GM15510 (cell line): ENCODE results near the gene ANKRD27.
A peak's percentile ranks its signal among the peaks of the same experiment; 100 is the strongest.

ENCODE experiments used
- POLR2A ChIP-seq: IDR thresholded peaks from 3 replicates; pipeline ENCODE4 v1.6.1; 2011; ENCODE audit warnings: borderline replicate concordance; ENCODE audit not compliant: insufficient read length; ENCODE audit errors: extremely low read depth

Gene ANKRD27

GRCh38 chr19:32619051-32619685, 55.8 kb downstream of the ANKRD27 start:
- TF ChIP-seq POLR2A, result no peak

GRCh38 chr19:32615569-32615968, 59.4 kb downstream of the ANKRD27 start:
- TF ChIP-seq POLR2A, result no peak

- no peak for TF ChIP-seq POLR2A
Observed at GRCh38 chr19:32614916-32615315, 60.1 kb downstream of the ANKRD27 start.

- no peak for TF ChIP-seq POLR2A
Observed at GRCh38 chr19:32613008-32613407, 62.0 kb downstream of the ANKRD27 start.

- no peak for TF ChIP-seq POLR2A
Observed at GRCh38 chr19:32611161-32611560, 63.8 kb downstream of the ANKRD27 start.

GRCh38 chr19:32607479-32607878, 67.5 kb downstream of the ANKRD27 start:
- no peak for TF ChIP-seq POLR2A

- no peak for TF ChIP-seq POLR2A
Observed at GRCh38 chr19:32606289-32606688, 68.7 kb downstream of the ANKRD27 start.

- TF ChIP-seq POLR2A, result no peak
Observed at GRCh38 chr19:32605544-32605943, 69.4 kb downstream of the ANKRD27 start.

- no peak for TF ChIP-seq POLR2A
Observed at GRCh38 chr19:32603961-32604360, 71.0 kb downstream of the ANKRD27 start.

GRCh38 chr19:32599736-32600157, 75.2 kb downstream of the ANKRD27 start:
- TF ChIP-seq POLR2A, result no peak

- no peak for TF ChIP-seq POLR2A
Observed at GRCh38 chr19:32599258-32599657, 75.7 kb downstream of the ANKRD27 start.

GRCh38 chr19:32598022-32598421, 77.0 kb downstream of the ANKRD27 start:
- TF ChIP-seq POLR2A, result no peak

- TF ChIP-seq POLR2A, result no peak
Observed at GRCh38 chr19:32595491-32595890, 79.5 kb downstream of the ANKRD27 start.

- TF ChIP-seq POLR2A, result no peak
Observed at GRCh38 chr19:32594021-32594420, 81.0 kb downstream of the ANKRD27 start.

- no peak for TF ChIP-seq POLR2A
Observed at GRCh38 chr19:32581705-32582179, 93.2 kb downstream of the ANKRD27 start.

- TF ChIP-seq POLR2A, result peak; percentile 90
Observed at GRCh38 chr19:32580901-32581704, 93.9 kb downstream of the ANKRD27 start, which contains the start of gene PDCD5. TSS of gene PDCD5 (plus strand) at chr19:32581190. CDS start at chr19:32581262, 72 bp downstream.
